ENCODE results near the gene PARN. TPM values are rescaled to one million over a fixed set of nuclear protein-coding genes. Genes with fewer than 3 reads are reported as not detected.
"Not testable (repeated sequence)": the region's sequence is repeated elsewhere in the genome, so short reads cannot be mapped to it uniquely, and the experiment has no call there.

The PARN gene
- total and polyA plus RNA-seq, 2 experiments from 2014 or later: 35.0 to 35.4 TPM

GRCh38 chr16:14447783-14448182 is 182.3 kb downstream of the PARN start:
- Histone ChIP-seq H3K4me2 (ENCODE audit: unreplicated experiment) (no peak overlapping the region), H3K4me1 (ENCODE audit: insufficient read depth) (peaks cover 20% of the 10 kb centered on the region), H3K79me2 (ENCODE audit: insufficient read depth) (no peaks in the 10 kb centered on the region), H3K27me3 (replicated peaks; ENCODE audit: insufficient read depth) (no peaks in the 10 kb centered on the region), H2AFZ (no peak overlapping the region), H3K9ac (no peak overlapping the region), H3K4me3 (no peak overlapping the region), H4K20me1 (ENCODE audit: insufficient read depth) (no peaks in the 10 kb centered on the region), H3F3A (ENCODE audit: insufficient read depth) (peaks cover 17% of the 10 kb centered on the region; the same call in 1 of the 2 replicates), H3K36me3 (ENCODE audit: low read depth) (no peaks in the 10 kb centered on the region; the same call in 1 of the 2 replicates), H3K9me3 (ENCODE audit: low read depth) (no peaks in the 10 kb centered on the region), H3K27ac (no peak overlapping the region), H3K9me2 (ENCODE audit: insufficient read depth) (no peaks in the 10 kb centered on the region)
- 97 to 98% methylated on average over 5 of the region's 5 CpGs for WGBS, 2 experiments (ENCODE audit: low coverage in 1 of 2, low lambda C conversion rate in 2 of 2, missing lambda C conversion rate in 2 of 2)
- in situ Hi-C loops (cut with MboI): loop anchor here (25.0 kb wide), 1 partner anchor 510 kb away; no protein-coding TSS in a partner anchor
- TF ChIP-seq EZH2phosphoT487 (IDR thresholded peaks at IDR 0.05; ENCODE audit: insufficient read depth, low read depth): no peak
- TF ChIP-seq EZH2 (IDR thresholded peaks at IDR 0.05; ENCODE audit: insufficient read depth, poor library complexity, severe bottlenecking): no peak
- DNase-seq: no peak

DNA sequence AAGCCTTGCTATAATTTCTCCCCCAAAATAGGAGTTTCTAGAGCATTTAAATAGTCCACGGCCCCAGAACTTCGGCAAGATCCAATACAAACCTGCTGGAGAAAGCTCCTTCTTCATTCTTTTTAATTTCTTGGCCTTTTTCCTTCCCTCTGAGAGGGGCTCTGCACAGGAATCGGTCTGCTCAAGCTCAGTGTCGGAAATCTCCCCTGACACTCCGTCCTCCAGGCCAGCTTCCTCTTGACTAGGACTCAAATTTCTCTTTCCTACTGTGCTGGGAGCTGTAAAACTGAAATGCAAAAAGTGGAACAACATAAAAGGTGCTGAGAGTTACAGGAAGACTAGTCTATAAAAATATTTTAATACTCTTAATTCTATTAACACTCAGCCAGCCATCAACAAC is 183.3 kb downstream of the PARN start:
- no peak overlapping the region for H3K4me2 ChIP-seq (ENCODE audit: unreplicated experiment)
- H3F3A ChIP-seq (ENCODE audit: insufficient read depth): peaks cover 17% of the 10 kb centered on the region; the same call in 1 of the 2 replicates
- H3K27ac ChIP-seq: no peak overlapping the region
- TF ChIP-seq EZH2 (IDR thresholded peaks at IDR 0.05; ENCODE audit: insufficient read depth, poor library complexity, severe bottlenecking): no peak
- TF ChIP-seq EZH2phosphoT487 (IDR thresholded peaks at IDR 0.05; ENCODE audit: insufficient read depth, low read depth): no peak
- H4K20me1 ChIP-seq (ENCODE audit: insufficient read depth): no peaks in the 10 kb centered on the region
- no peaks in the 10 kb centered on the region for H3K79me2 ChIP-seq (ENCODE audit: insufficient read depth)
- H2AFZ ChIP-seq: no peak overlapping the region
- H3K4me1 ChIP-seq (ENCODE audit: insufficient read depth): peaks cover 20% of the 10 kb centered on the region
- in situ Hi-C loops (cut with MboI): loop anchor here (25.0 kb wide), 1 partner anchor 509 kb away; no protein-coding TSS in a partner anchor
- H3K9me3 ChIP-seq (ENCODE audit: low read depth): no peaks in the 10 kb centered on the region
- WGBS, 2 experiments (ENCODE audit: low coverage in 1 of 2, low lambda C conversion rate in 2 of 2, missing lambda C conversion rate in 2 of 2): 93 to 99% methylated on average over 5 of the region's 5 CpGs
- no peaks in the 10 kb centered on the region; the same call in 1 of the 2 replicates for H3K36me3 ChIP-seq (ENCODE audit: low read depth)
- H3K27me3 ChIP-seq (replicated peaks; ENCODE audit: insufficient read depth): no peaks in the 10 kb centered on the region
- no peak for DNase-seq
- H3K9me2 ChIP-seq (ENCODE audit: insufficient read depth): no peaks in the 10 kb centered on the region
- H3K9ac ChIP-seq: no peak overlapping the region
- H3K4me3 ChIP-seq: no peak overlapping the region

- in situ Hi-C loops (cut with MboI): loop anchor here (25.0 kb wide), 1 partner anchor 509 kb away; no protein-coding TSS in a partner anchor
- TF ChIP-seq EZH2 (IDR thresholded peaks at IDR 0.05; ENCODE audit: insufficient read depth, poor library complexity, severe bottlenecking): no peak
- TF ChIP-seq EZH2phosphoT487 (IDR thresholded peaks at IDR 0.05; ENCODE audit: insufficient read depth, low read depth): no peak
These were observed 183.9 kb downstream of the PARN start for GRCh38 chr16:14445937-14446715.

GRCh38 chr16:14444979-14445810 is 184.9 kb downstream of the PARN start:
- Histone ChIP-seq H4K20me1 (ENCODE audit: insufficient read depth) (no peaks in the 10 kb centered on the region), H3K4me2 (ENCODE audit: unreplicated experiment) (no peak overlapping the region), H3K27me3 (replicated peaks; ENCODE audit: insufficient read depth) (no peaks in the 10 kb centered on the region), H3K9ac (no peak overlapping the region), H3K4me1 (ENCODE audit: insufficient read depth) (peaks cover 13% of the 10 kb centered on the region), H3K9me2 (ENCODE audit: insufficient read depth) (no peaks in the 10 kb centered on the region), H3K27ac (no peak overlapping the region), H3K9me3 (ENCODE audit: low read depth) (no peaks in the 10 kb centered on the region), H2AFZ (no peak overlapping the region), H3F3A (ENCODE audit: insufficient read depth) (peaks cover 11% of the 10 kb centered on the region; the same call in 1 of the 2 replicates), H3K36me3 (ENCODE audit: low read depth) (no peaks in the 10 kb centered on the region; the same call in 1 of the 2 replicates), H3K79me2 (ENCODE audit: insufficient read depth) (no peaks in the 10 kb centered on the region), H3K4me3 (no peak overlapping the region)
- in situ Hi-C loops (cut with MboI): loop anchor here (25.0 kb wide), 1 partner anchor 508 kb away; no protein-coding TSS in a partner anchor
- DNase-seq: no peak
- TF ChIP-seq EZH2 (IDR thresholded peaks at IDR 0.05; ENCODE audit: insufficient read depth, poor library complexity, severe bottlenecking) (no peak), EZH2phosphoT487 (IDR thresholded peaks at IDR 0.05; ENCODE audit: insufficient read depth, low read depth) (no peak)
- 87 to 93% methylated on average over 8 of the region's 8 CpGs for WGBS, 2 experiments (ENCODE audit: low coverage in 1 of 2, low lambda C conversion rate in 2 of 2, missing lambda C conversion rate in 2 of 2)

More at GRCh38 chr16:14445937-14446715, 183.9 kb downstream of the PARN start:
- Histone ChIP-seq H3F3A (ENCODE audit: insufficient read depth) (peaks cover 17% of the 10 kb centered on the region; the same call in 1 of the 2 replicates), H3K9me3 (ENCODE audit: low read depth) (no peaks in the 10 kb centered on the region), H3K9me2 (ENCODE audit: insufficient read depth) (no peaks in the 10 kb centered on the region), H3K27me3 (replicated peaks; ENCODE audit: insufficient read depth) (no peaks in the 10 kb centered on the region), H3K9ac (no peak overlapping the region), H3K4me2 (ENCODE audit: unreplicated experiment) (no peak overlapping the region), H4K20me1 (ENCODE audit: insufficient read depth) (no peaks in the 10 kb centered on the region), H3K36me3 (ENCODE audit: low read depth) (no peaks in the 10 kb centered on the region; the same call in 1 of the 2 replicates), H3K27ac (no peak overlapping the region), H2AFZ (no peak overlapping the region), H3K4me1 (ENCODE audit: insufficient read depth) (peaks cover 20% of the 10 kb centered on the region), H3K4me3 (no peak overlapping the region), H3K79me2 (ENCODE audit: insufficient read depth) (no peaks in the 10 kb centered on the region)
- DNase-seq: no peak
- 94 to 96% methylated on average over 12 of the region's 12 CpGs for WGBS, 2 experiments (ENCODE audit: low coverage in 1 of 2, low lambda C conversion rate in 2 of 2, missing lambda C conversion rate in 2 of 2)

DNA sequence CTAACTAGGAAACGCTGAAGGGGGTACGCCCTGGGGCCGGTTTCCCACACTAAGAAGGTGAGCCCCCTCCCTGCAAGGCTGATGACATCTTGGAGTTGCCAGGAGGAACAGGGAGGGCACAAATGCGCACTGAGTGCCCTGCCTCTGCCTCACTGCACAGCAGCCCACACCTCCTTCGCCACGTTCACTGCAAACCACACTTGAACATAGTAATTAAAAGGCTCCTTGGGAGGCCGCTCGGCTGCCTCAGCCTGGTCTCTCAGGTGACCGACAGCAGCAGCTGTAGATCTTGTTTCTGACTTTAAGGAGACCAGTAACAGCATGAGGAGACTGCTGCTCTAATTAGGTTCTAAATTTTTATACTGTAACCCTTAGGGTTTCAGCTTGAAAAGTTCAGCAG is 188.5 kb downstream of the PARN start:
- H3F3A ChIP-seq (ENCODE audit: insufficient read depth); H3K27ac ChIP-seq; H4K20me1 ChIP-seq (ENCODE audit: insufficient read depth); H3K4me1 ChIP-seq (ENCODE audit: insufficient read depth); H3K4me2 ChIP-seq (ENCODE audit: unreplicated experiment); H3K4me3 ChIP-seq; H3K9ac ChIP-seq; DNase-seq; H3K27me3 ChIP-seq (replicated peaks; ENCODE audit: insufficient read depth); H3K9me3 ChIP-seq (ENCODE audit: low read depth); H3K9me2 ChIP-seq (ENCODE audit: insufficient read depth); H3K36me3 ChIP-seq (ENCODE audit: low read depth); H2AFZ ChIP-seq; H3K79me2 ChIP-seq (ENCODE audit: insufficient read depth): not testable (repeated sequence)
- WGBS, 2 experiments (ENCODE audit: low coverage in 1 of 2, low lambda C conversion rate in 2 of 2, missing lambda C conversion rate in 2 of 2): 96% methylated on average over 9 of the region's 9 CpGs
- in situ Hi-C loops (cut with MboI): loop anchor here (25.0 kb wide), 1 partner anchor 504 kb away; no protein-coding TSS in a partner anchor
